ENCODE measurements around the gene ACBD6. TPM values are rescaled to one million over a fixed set of nuclear protein-coding genes. Genes with fewer than 3 reads are reported as not detected.

ACBD6 gene
- total RNA-seq, 4 donors from 2014 or later, result 26.6 to 51.3 (median 34.4) TPM

- Histone ChIP-seq H3K27ac (no peak overlapping the region), H3K36me3 (no peaks in the 10 kb centered on the region), H3K4me3 (no peak overlapping the region), H3K9me3 (no peaks in the 10 kb centered on the region), H3K27me3 (no peaks in the 10 kb centered on the region), H3K4me1 (no peaks in the 10 kb centered on the region)
- no peak for DNase-seq
- intact Hi-C loops (cut with DNase I), result no loop called here
- 100% methylated on average over 2 of the region's 2 CpGs for WGBS, 2 donors
- no peak for TF ChIP-seq POLR2A (IDR thresholded peaks at IDR 0.05)
- no peak for TF ChIP-seq CTCF (IDR thresholded peaks at IDR 0.05)
Measured at GRCh38 chr1:180294711-180295110, 207.7 kb downstream of the ACBD6 start.

GRCh38 chr1:180291004-180291403 lies 211.4 kb downstream of the ACBD6 start:
- Histone ChIP-seq H3K36me3 (peaks cover 0 to 15% (median 0%) of the 10 kb centered on the region in 3 donors), H3K4me3 (no peak overlapping the region), H3K27ac (no peak overlapping the region), H3K4me1 (no peaks in the 10 kb centered on the region), H3K9me3 (no peaks in the 10 kb centered on the region), H3K27me3 (no peaks in the 10 kb centered on the region)
- TF ChIP-seq POLR2A (IDR thresholded peaks at IDR 0.05), result no peak
- no peak for TF ChIP-seq CTCF (IDR thresholded peaks at IDR 0.05)
- WGBS, 2 donors, result 33 to 52% methylated on average over 1 of the region's 1 CpG
- intact Hi-C loops (cut with DNase I), result no loop called here
- no peak for DNase-seq

GRCh38 chr1:180290265-180291001 lies 211.9 kb downstream of the ACBD6 start:
- WGBS, 2 donors, result 90 to 91% methylated on average over 4 to 5 of the region's 6 CpGs
- Histone ChIP-seq H3K36me3 (peaks cover 0 to 18% (median 0%) of the 10 kb centered on the region in 3 donors), H3K27me3 (no peaks in the 10 kb centered on the region), H3K9me3 (no peaks in the 10 kb centered on the region), H3K27ac (no peak overlapping the region), H3K4me1 (no peaks in the 10 kb centered on the region), H3K4me3 (no peak overlapping the region)
- intact Hi-C loops (cut with DNase I), result no loop called here
- TF ChIP-seq CTCF (IDR thresholded peaks at IDR 0.05) (no peak), POLR2A (IDR thresholded peaks at IDR 0.05) (no peak)
- no peak for DNase-seq

- WGBS, 2 donors, result 67 to 73% methylated on average over 1 of the region's 1 CpG
- no peak overlapping the region for H3K4me3 ChIP-seq
- H3K4me1 ChIP-seq, result no peaks in the 10 kb centered on the region
- no peak for DNase-seq
- peaks cover 0 to 30% (median 3%) of the 10 kb centered on the region in 3 donors for H3K36me3 ChIP-seq
- TF ChIP-seq CTCF (IDR thresholded peaks at IDR 0.05) (no peak), POLR2A (IDR thresholded peaks at IDR 0.05) (no peak)
- no peak overlapping the region for H3K27ac ChIP-seq
- H3K27me3 ChIP-seq, result no peaks in the 10 kb centered on the region
- no peaks in the 10 kb centered on the region for H3K9me3 ChIP-seq
- intact Hi-C loops (cut with DNase I), result no loop called here
Measured at GRCh38 chr1:180288940-180289339, 213.4 kb downstream of the ACBD6 start.

GRCh38 chr1:180287988-180288705 lies 214.2 kb downstream of the ACBD6 start:
- no peak for DNase-seq
- no peaks in the 10 kb centered on the region for H3K9me3 ChIP-seq
- TF ChIP-seq CTCF (IDR thresholded peaks at IDR 0.05) (no peak), POLR2A (IDR thresholded peaks at IDR 0.05) (no peak)
- H3K36me3 ChIP-seq, result peaks cover 0 to 30% (median 3%) of the 10 kb centered on the region in 3 donors
- intact Hi-C loops (cut with DNase I), result no loop called here
- H3K27ac ChIP-seq, result no peak overlapping the region
- 66 to 68% methylated on average over 3 of the region's 3 CpGs for WGBS, 2 donors
- H3K27me3 ChIP-seq, result no peaks in the 10 kb centered on the region
- no peaks in the 10 kb centered on the region for H3K4me1 ChIP-seq
- no peak overlapping the region for H3K4me3 ChIP-seq
